HL-60/S4 treated with retinoic acid at 250 ng/mL for 4 days and 3 days (cell line): Measurements from ENCODE around the gene AGRP.
"Not testable (repeated sequence)": the region's sequence is repeated elsewhere in the genome, so short reads cannot be mapped to it uniquely, and the experiment has no call there.

Experiments
- in situ Hi-C: fragments of 300-500 bp; cut with MboI; formaldehyde crosslinking; loops from 2 replicates; pipeline ENCODE4 v1.7.0; 2022; ENCODE audit warnings: low sequenced_read_pairs

The AGRP gene

DNA sequence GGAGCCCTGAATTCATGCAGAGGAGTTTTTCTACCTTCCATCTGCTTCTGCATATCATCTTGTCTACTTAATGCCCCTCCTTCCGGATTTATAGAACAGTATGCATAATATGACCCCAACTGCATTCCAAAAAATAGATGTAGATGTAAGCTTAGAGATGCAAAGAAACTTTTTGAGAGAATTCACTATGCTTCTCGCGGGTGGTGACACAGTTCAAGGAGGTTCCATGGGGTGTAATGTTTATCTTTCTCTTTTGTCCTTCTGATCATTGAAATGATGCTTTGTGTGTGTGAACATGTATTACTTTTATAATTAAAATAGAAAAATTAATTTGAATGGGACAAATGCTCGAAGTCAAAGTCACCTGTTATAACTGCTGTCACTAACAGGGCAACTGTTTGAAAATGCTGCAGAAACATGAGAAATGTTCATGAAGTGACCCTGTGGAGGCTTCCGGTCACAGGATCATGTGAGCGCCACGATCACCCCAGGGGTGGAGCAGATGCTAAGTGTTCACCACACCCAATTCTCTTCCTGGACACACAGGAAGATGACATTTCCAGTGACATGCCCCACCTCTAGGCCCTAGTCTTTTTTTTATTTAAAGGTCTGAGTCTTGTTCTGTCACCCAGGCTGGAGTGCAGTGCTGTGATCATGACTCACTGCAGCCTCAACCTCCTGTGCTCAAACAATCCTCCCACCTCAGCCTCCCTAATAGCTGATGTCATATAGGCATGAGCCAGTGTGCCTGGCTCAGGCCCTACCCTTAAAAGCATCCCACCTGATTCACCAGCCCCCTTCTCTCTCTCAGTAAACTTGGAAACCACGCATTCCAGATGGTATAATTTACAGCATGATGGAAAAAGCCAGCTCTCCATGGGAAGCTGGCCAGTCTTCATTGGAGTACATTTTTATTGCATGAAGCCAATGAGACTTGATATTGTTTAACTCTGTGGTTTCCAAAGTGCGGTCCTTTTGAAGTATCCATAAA, 21.0 kb upstream of the AGRP start:
- in situ Hi-C loops, result no loop called here

GRCh38 chr16:67499106-67499505, 15.8 kb upstream of the AGRP start:
- in situ Hi-C loops, result no loop called here

GRCh38 chr16:67490335-67491096, 7.2 kb upstream of the AGRP start:
- in situ Hi-C loops, result no loop called here

GRCh38 chr16:67489401-67490083, 6.2 kb upstream of the AGRP start:
- in situ Hi-C loops, result no loop called here

DNA sequence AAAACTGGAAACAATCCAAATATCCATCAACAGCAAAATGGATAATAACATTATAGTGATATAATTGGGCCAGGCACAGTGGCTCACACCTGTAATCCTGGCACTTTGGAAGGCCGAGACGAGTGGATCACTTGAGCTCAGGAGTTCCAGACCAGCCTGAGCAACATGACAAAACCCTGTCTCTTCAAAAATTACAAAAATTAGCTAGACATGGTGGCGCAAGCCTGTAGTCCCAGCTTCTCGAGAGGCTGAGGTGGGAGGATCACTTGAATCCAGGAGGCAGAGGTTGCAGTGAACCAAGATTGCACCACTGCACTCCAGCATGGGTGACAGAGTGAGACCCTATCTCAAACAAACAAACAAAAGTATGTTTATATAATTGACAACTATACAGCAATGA, 4.2 kb upstream of the AGRP start:
- in situ Hi-C loops, result not testable (repeated sequence)

GRCh38 chr16:67486805-67487204, 3.5 kb upstream of the AGRP start:
- in situ Hi-C loops, result no loop called here

DNA sequence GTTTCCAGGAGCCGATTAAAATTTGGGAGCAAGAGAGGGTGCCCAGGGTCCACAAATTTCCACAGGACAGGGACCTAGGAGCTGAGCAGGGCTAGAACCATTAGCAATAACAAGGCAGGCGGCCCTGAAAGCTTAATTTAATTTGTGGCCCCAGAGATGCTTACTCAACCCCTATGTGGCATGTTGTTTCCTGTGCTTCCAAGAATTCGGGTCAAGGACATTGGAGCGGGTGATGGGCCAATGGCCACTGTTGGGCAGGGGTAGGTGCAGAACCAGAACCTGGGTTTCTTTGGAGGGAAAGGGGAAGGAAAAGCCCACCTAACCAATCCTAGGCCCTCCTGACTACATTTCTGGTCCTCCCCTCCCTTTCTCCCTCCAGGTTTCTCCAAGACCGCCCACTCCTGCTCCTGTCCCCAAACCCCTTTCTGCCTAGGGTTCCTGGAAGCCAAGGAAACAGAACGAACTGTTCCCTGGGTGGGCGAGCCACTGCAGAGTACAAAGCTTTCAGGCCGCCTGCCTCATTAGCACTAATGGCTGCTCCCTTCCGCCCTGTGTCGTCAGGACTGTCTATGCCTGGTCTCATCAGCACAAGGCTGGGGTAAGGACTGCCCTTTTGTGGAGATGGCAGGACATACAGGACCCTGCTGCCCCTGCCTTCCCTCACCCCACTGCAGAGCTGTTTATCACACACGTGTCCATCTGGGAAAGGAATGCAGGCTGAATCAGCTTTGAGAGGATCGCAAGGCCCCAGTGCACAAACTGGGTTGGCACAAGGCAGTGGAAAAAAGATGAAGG, 581 bp upstream of the AGRP start:
- in situ Hi-C loops, result no loop called here

- in situ Hi-C loops, result no loop called here
These were observed 968 bp downstream of the AGRP start for GRCh38 chr16:67482233-67482924.

- in situ Hi-C loops, result no loop called here
These were observed 1.6 kb downstream of the AGRP start for GRCh38 chr16:67481561-67482232.

GRCh38 chr16:67480833-67481560, 2.4 kb downstream of the AGRP start, which contains the start of gene ATP6V0D1:
Gene ATP6V0D1 (minus strand): TSS chr16:67481157. CDS start chr16:67481086, 71 bp downstream.
- in situ Hi-C loops, result no loop called here

- in situ Hi-C loops, result no loop called here
These were observed 5.3 kb downstream of the AGRP start for GRCh38 chr16:67477960-67478554.

GRCh38 chr16:67474551-67475455, 8.5 kb downstream of the AGRP start:
- in situ Hi-C loops, result no loop called here

- in situ Hi-C loops, result no loop called here
These were observed 11.5 kb downstream of the AGRP start for GRCh38 chr16:67471758-67472384.

GRCh38 chr16:67470359-67470758, 13.0 kb downstream of the AGRP start:
- in situ Hi-C loops, result no loop called here

GRCh38 chr16:67468731-67469130, 14.6 kb downstream of the AGRP start:
- in situ Hi-C loops, result no loop called here

GRCh38 chr16:67466581-67466980, 16.8 kb downstream of the AGRP start:
- in situ Hi-C loops, result no loop called here

GRCh38 chr16:67464565-67464964, 18.8 kb downstream of the AGRP start:
- in situ Hi-C loops, result no loop called here
